ENCODE results near the gene DLGAP4.

DNA sequence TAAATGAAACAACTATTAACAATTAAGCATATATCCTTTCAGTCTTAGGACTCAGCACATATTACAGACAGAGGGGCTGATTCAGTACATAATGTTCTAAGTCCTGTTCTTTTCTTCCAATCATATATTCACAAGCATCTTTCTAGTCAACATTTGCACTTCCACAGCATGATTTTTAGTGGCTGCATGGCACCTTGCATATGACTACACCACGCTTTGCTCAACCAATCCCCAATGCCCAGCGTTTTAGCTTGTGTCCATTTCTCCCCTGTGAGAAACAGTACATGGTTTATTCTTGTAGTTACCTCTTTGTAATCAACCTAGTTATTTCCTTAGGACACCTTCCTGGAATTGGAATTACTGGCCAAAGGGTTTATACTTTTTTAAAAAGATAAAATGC, 36.6 kb upstream of the DLGAP4 start:
- TF ChIP-seq HDGF (IDR thresholded peaks at IDR 0.05; ENCODE audit: borderline replicate concordance) (no peak), SP1 (IDR thresholded peaks at IDR 0.05) (no peak), SUZ12 (IDR thresholded peaks at IDR 0.05) (no peak), CTBP1 (IDR thresholded peaks at IDR 0.05; ENCODE audit: borderline replicate concordance) (no peak), ARNT (IDR thresholded peaks at IDR 0.05) (no peak), TARDBP (IDR thresholded peaks at IDR 0.05) (no peak), FOXM1 (IDR thresholded peaks at IDR 0.05; ENCODE audit: borderline replicate concordance) (no peak), FOXK2 (IDR thresholded peaks at IDR 0.05) (no peak), L3MBTL2 (conservative IDR thresholded peaks at IDR 0.05) (no peak), FOXA1 (IDR thresholded peaks at IDR 0.05) (no peak), LEF1 (IDR thresholded peaks at IDR 0.05; ENCODE audit: borderline replicate concordance) (no peak), ELF4 (IDR thresholded peaks at IDR 0.05) (no peak)
